ENCODE data around the gene SLC2A11. TPM values are rescaled to one million over a fixed set of nuclear protein-coding genes. Genes with fewer than 3 reads are reported as not detected.

Gene SLC2A11
- total and polyA plus RNA-seq, 7 donors = 3.7 to 12.7 (median 4.9) TPM

GRCh38 chr22:23826510-23827350, 30.9 kb upstream of the SLC2A11 start:
- Histone ChIP-seq H3K27ac (peak overlapping the region; percentile 36), H3K4me3 (no peak overlapping the region), H3K27me3 (ENCODE audit: insufficient read depth in 3 of 3, low read length in 2 of 3) (no peaks in the 10 kb centered on the region), H3K4me1 (peaks cover 27% of the 10 kb centered on the region), H3K9me3 (no peaks in the 10 kb centered on the region), H3K36me3 (ENCODE audit: insufficient read depth in 1 of 2, low read depth in 1 of 2) (peaks cover 0 to 73% of the 10 kb centered on the region in 2 donors)
- no peak for ATAC-seq
- intact Hi-C loops (cut with DNase I) = loop anchor here in 1 of 2 donors (5.0 kb wide), 1 partner anchor 39 kb away; the partner anchor contains the start of gene SMARCB1
- no peak for TF ChIP-seq CTCF (IDR thresholded peaks at IDR 0.05)
- DNase-seq = peak in 1 of 2 donors; percentile 54
- WGBS, 3 donors = 78 to 83% (median 80%) methylated on average over 14 to 15 of the region's 15 CpGs

GRCh38 chr22:23827351-23827995, 30.2 kb upstream of the SLC2A11 start:
- intact Hi-C loops (cut with DNase I) = loop anchor here in 1 of 2 donors (5.0 kb wide), 1 partner anchor 40 kb away; the partner anchor contains the start of gene SMARCB1
- Histone ChIP-seq H3K4me1 (peaks cover 28% of the 10 kb centered on the region), H3K36me3 (ENCODE audit: insufficient read depth in 1 of 2, low read depth in 1 of 2) (peaks cover 0 to 66% of the 10 kb centered on the region in 2 donors), H3K27ac (peak overlapping the region; percentile 81), H3K4me3 (no peak overlapping the region), H3K27me3 (ENCODE audit: insufficient read depth in 3 of 3, low read length in 2 of 3) (no peaks in the 10 kb centered on the region), H3K9me3 (no peaks in the 10 kb centered on the region)
- DNase-seq (peak in 1 of 2 donors; percentile 45), ATAC-seq (no peak)
- 81 to 88% (median 86%) methylated on average over 11 of the region's 11 CpGs for WGBS, 3 donors
- no peak for TF ChIP-seq CTCF (IDR thresholded peaks at IDR 0.05)

- H3K4me1 ChIP-seq = peaks cover 36% of the 10 kb centered on the region
- H3K27ac ChIP-seq = peak overlapping the region; percentile 81
- peak; percentile 84 to 91 (median 91) for ATAC-seq
- WGBS, 3 donors = 49 to 74% (median 52%) methylated on average over 10 of the region's 10 CpGs
- no peaks in the 10 kb centered on the region for H3K9me3 ChIP-seq
- intact Hi-C loops (cut with DNase I) = loop anchor here in 1 of 2 donors (5.0 kb wide), 1 partner anchor 42 kb away; the partner anchor contains the start of gene SMARCB1
- peak; percentile 61 to 89 for DNase-seq
- H3K36me3 ChIP-seq (ENCODE audit: insufficient read depth in 1 of 2, low read depth in 1 of 2) = peaks cover 0 to 61% of the 10 kb centered on the region in 2 donors
- no peaks in the 10 kb centered on the region for H3K27me3 ChIP-seq (ENCODE audit: insufficient read depth in 3 of 3, low read length in 2 of 3)
- TF ChIP-seq CTCF (IDR thresholded peaks at IDR 0.05) = no peak
- H3K4me3 ChIP-seq = no peak overlapping the region
These were observed 28.6 kb upstream of the SLC2A11 start for GRCh38 chr22:23828800-23829680.

GRCh38 chr22:23829845-23830372, 27.8 kb upstream of the SLC2A11 start:
- no peaks in the 10 kb centered on the region for H3K27me3 ChIP-seq (ENCODE audit: insufficient read depth in 3 of 3, low read length in 2 of 3)
- H3K4me3 ChIP-seq = no peak overlapping the region
- peaks cover 45% of the 10 kb centered on the region for H3K4me1 ChIP-seq
- TF ChIP-seq CTCF (IDR thresholded peaks at IDR 0.05) = no peak
- H3K27ac ChIP-seq = peak overlapping the region; percentile 81
- ATAC-seq (no peak), DNase-seq (no peak)
- intact Hi-C loops (cut with DNase I) = loop anchor here in 1 of 2 donors (5.0 kb wide), 1 partner anchor 43 kb away; the partner anchor contains the start of gene SMARCB1
- 65 to 81% (median 70%) methylated on average over 7 of the region's 7 CpGs for WGBS, 3 donors
- no peaks in the 10 kb centered on the region for H3K9me3 ChIP-seq
- peaks cover 0 to 59% of the 10 kb centered on the region in 2 donors for H3K36me3 ChIP-seq (ENCODE audit: insufficient read depth in 1 of 2, low read depth in 1 of 2)
